ENCODE measurements around the gene TMEM143. TPM values are rescaled to one million over a fixed set of nuclear protein-coding genes. Genes with fewer than 3 reads are reported as not detected.

Gene TMEM143
- total and polyA plus RNA-seq, 10 of the 15 experiments (the other 5 are each of a cell fraction or from before 2014, with no cell fraction given), result 1.5 to 19.5 (median 10.1) TPM

DNA sequence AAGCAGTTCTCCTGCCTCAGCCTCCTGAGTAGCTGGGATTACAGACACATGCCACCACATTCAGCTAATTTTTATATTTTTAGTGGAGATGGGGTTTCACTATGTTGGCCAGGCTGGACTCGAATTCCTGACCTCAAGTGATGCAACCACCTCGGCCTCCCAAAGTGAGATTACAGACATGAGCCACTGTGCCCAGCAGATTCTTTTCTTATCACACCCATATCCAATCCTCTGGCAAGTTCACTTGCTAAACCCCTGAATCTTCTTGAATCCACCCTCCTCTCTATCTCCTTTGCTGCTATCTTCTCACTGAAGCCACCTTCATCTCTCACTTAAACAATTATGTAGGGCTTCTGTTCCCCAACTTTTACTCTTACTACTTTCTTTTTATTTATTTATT lies 17.5 kb downstream of the TMEM143 start:
- no peaks in the 10 kb centered on the region for H4K20me1 ChIP-seq (ENCODE audit: control insufficient read depth, insufficient read depth)
- H3K9me3 ChIP-seq (replicated peaks; ENCODE audit: control insufficient read depth, insufficient read depth, low read length), result no peaks in the 10 kb centered on the region
- in situ Hi-C loops (cut with MboI) (no loop called here), intact Hi-C loops (cut with micrococcal nuclease; ENCODE audit: unreplicated experiment) (no loop called here)
- H3K27ac ChIP-seq (ENCODE audit: control insufficient read depth, insufficient read depth), result no peak overlapping the region
- ChIA-PET SMC1A (ENCODE audit: uncharacterized antibody, unreplicated experiment) (interaction anchor here (0.8 kb wide), 1 partner anchor 25 kb away, joined by 3 read pairs; a partner anchor contains a TSS), CTCF (interaction anchor here (0.6 to 1.8 kb wide), 4 partner anchors 25 to 1549 kb away, joined by 3 to 5 read pairs (median 3); no protein-coding TSS in a partner anchor), RAD21 (ENCODE audit: unreplicated experiment) (no interaction called here), POLR2A (interaction anchor here (0.6 kb wide), 1 partner anchor 13 kb away, joined by 3 read pairs; no protein-coding TSS in a partner anchor)
- no peak for FAIRE-seq
- WGBS (ENCODE audit: insufficient coverage, insufficient replicate concordance, low lambda C conversion rate, missing lambda C conversion rate), result 53% methylated on average over 2 of the region's 2 CpGs
- H3K4me1 ChIP-seq (ENCODE audit: control insufficient read depth, insufficient read depth, low read length), result no peaks in the 10 kb centered on the region
- no peak for ATAC-seq
- H3K9ac ChIP-seq (ENCODE audit: control insufficient read depth, insufficient read depth, low read length), result no peak overlapping the region
- no peak overlapping the region for H2AFZ ChIP-seq (ENCODE audit: control insufficient read depth, low read depth, low read length)
- H3K27me3 ChIP-seq (replicated peaks in 1 of 2; ENCODE audit: control insufficient read depth in 2 of 2, insufficient read depth in 2 of 2, low read length in 1 of 2), result no peaks in the 10 kb centered on the region
- no peak overlapping the region for H3K4me3 ChIP-seq
- BruUV-seq (replicated peaks), result no TSS peak
- no peak for DNase-seq (ENCODE audit: low read depth, low spot score)
- no peak overlapping the region for H3K4me2 ChIP-seq (ENCODE audit: control insufficient read depth, insufficient read depth)
- TF ChIP-seq ZNF207 (IDR thresholded peaks at IDR 0.05; ENCODE audit: borderline replicate concordance) (no peak), BACH1 (IDR thresholded peaks at IDR 0.05; ENCODE audit: borderline replicate concordance) (no peak), BRCA1 (IDR thresholded peaks at IDR 0.05; ENCODE audit: low read depth, low read length) (no peak), CEBPB (IDR thresholded peaks at IDR 0.05; ENCODE audit: borderline replicate concordance in 1 of 2, low read depth in 2 of 2, low read length in 2 of 2) (no peak), TCF3 (IDR thresholded peaks at IDR 0.05; ENCODE audit: borderline replicate concordance, insufficient read depth, low read depth, low read length) (no peak), KDM1A (IDR thresholded peaks at IDR 0.05; ENCODE audit: borderline replicate concordance) (no peak), MYB (IDR thresholded peaks at IDR 0.05; ENCODE audit: borderline replicate concordance, low read depth, low read length) (no peak)
- TF ChIP-seq, protein P1, sequence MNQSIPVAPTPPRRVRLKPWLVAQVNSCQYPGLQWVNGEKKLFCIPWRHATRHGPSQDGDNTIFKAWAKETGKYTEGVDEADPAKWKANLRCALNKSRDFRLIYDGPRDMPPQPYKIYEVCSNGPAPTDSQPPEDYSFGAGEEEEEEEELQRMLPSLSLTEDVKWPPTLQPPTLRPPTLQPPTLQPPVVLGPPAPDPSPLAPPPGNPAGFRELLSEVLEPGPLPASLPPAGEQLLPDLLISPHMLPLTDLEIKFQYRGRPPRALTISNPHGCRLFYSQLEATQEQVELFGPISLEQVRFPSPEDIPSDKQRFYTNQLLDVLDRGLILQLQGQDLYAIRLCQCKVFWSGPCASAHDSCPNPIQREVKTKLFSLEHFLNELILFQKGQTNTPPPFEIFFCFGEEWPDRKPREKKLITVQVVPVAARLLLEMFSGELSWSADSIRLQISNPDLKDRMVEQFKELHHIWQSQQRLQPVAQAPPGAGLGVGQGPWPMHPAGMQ (IDR thresholded peaks at IDR 0.05; ENCODE audit: borderline replicate concordance), result no peak
- H3K79me2 ChIP-seq (ENCODE audit: control insufficient read depth, insufficient read depth, low read length), result no peaks in the 10 kb centered on the region
- peaks cover 0 to 2% of the 10 kb centered on the region in 2 experiments; a peak in 2 of 4 replicates for H3K36me3 ChIP-seq (ENCODE audit: control insufficient read depth in 2 of 2, insufficient read depth in 2 of 2, low read length in 1 of 2)

All from GM12878 (cell line).